ENCODE data around the gene IL1RL1. TPM values are rescaled to one million over a fixed set of nuclear protein-coding genes. Genes with fewer than 3 reads are reported as not detected.

The IL1RL1 gene
- total RNA-seq, 2 donors from 2014 or later: 22.2 to 32.8 TPM

GRCh38 chr2:102358496-102358895, 47.1 kb downstream of the IL1RL1 start:
- DNase-seq (ENCODE audit: low spot score) (no peak), ATAC-seq (ENCODE audit: insufficient number of reproducible peaks, low FRiP score, low read depth) (no peak)
- TF ChIP-seq CTCF (IDR thresholded peaks at IDR 0.05): no peak
- Histone ChIP-seq H3K9me3 (no peaks in the 10 kb centered on the region), H3K27ac (no peak overlapping the region), H3K4me1 (ENCODE audit: control insufficient read depth in 1 of 2, low read depth in 2 of 2) (peaks cover 0 to 5% of the 10 kb centered on the region in 2 donors), H3K4me3 (no peak overlapping the region), H3K27me3 (replicated peaks; ENCODE audit: insufficient read depth) (no peaks in the 10 kb centered on the region), H3K36me3 (no peaks in the 10 kb centered on the region)

GRCh38 chr2:102359527-102359926, 48.2 kb downstream of the IL1RL1 start:
- no peaks in the 10 kb centered on the region for H3K36me3 ChIP-seq
- no peak overlapping the region for H3K4me3 ChIP-seq
- H3K9me3 ChIP-seq: no peaks in the 10 kb centered on the region
- no peak overlapping the region for H3K27ac ChIP-seq
- ATAC-seq (ENCODE audit: insufficient number of reproducible peaks, low FRiP score, low read depth): no peak
- H3K27me3 ChIP-seq (replicated peaks; ENCODE audit: insufficient read depth): no peaks in the 10 kb centered on the region
- TF ChIP-seq CTCF (IDR thresholded peaks at IDR 0.05): no peak
- H3K4me1 ChIP-seq (ENCODE audit: control insufficient read depth in 1 of 2, low read depth in 2 of 2): peaks cover 0 to 5% of the 10 kb centered on the region in 2 donors
- no peak for DNase-seq (ENCODE audit: low spot score)

GRCh38 chr2:102361632-102362241, 50.4 kb downstream of the IL1RL1 start:
- Histone ChIP-seq H3K4me1 (ENCODE audit: control insufficient read depth in 1 of 2, low read depth in 2 of 2) (no peaks in the 10 kb centered on the region), H3K27me3 (replicated peaks; ENCODE audit: insufficient read depth) (no peaks in the 10 kb centered on the region), H3K27ac (no peak overlapping the region), H3K9me3 (peaks cover 5% of the 10 kb centered on the region), H3K4me3 (no peak overlapping the region), H3K36me3 (no peaks in the 10 kb centered on the region)
- TF ChIP-seq CTCF (IDR thresholded peaks at IDR 0.05): no peak
- no peak for ATAC-seq (ENCODE audit: insufficient number of reproducible peaks, low FRiP score, low read depth)
- DNase-seq (ENCODE audit: low spot score): no peak

GRCh38 chr2:102365763-102366162, 54.4 kb downstream of the IL1RL1 start:
- ATAC-seq (ENCODE audit: insufficient number of reproducible peaks, low FRiP score, low read depth): no peak
- Histone ChIP-seq H3K27me3 (replicated peaks; ENCODE audit: insufficient read depth) (no peaks in the 10 kb centered on the region), H3K4me1 (ENCODE audit: control insufficient read depth in 1 of 2, low read depth in 2 of 2) (no peaks in the 10 kb centered on the region), H3K9me3 (peaks cover 5% of the 10 kb centered on the region), H3K4me3 (no peak overlapping the region), H3K27ac (no peak overlapping the region), H3K36me3 (no peaks in the 10 kb centered on the region)
- TF ChIP-seq CTCF (IDR thresholded peaks at IDR 0.05): no peak
- DNase-seq (ENCODE audit: low spot score): no peak

- TF ChIP-seq CTCF (IDR thresholded peaks at IDR 0.05): no peak
- DNase-seq (ENCODE audit: low spot score): no peak
- no peaks in the 10 kb centered on the region for H3K36me3 ChIP-seq
- H3K4me1 ChIP-seq (ENCODE audit: control insufficient read depth in 1 of 2, low read depth in 2 of 2): no peaks in the 10 kb centered on the region
- H3K4me3 ChIP-seq: no peak overlapping the region
- peaks cover 5% of the 10 kb centered on the region for H3K9me3 ChIP-seq
- no peak overlapping the region for H3K27ac ChIP-seq
- H3K27me3 ChIP-seq (replicated peaks; ENCODE audit: insufficient read depth): no peaks in the 10 kb centered on the region
- ATAC-seq (ENCODE audit: insufficient number of reproducible peaks, low FRiP score, low read depth): no peak
These were observed 55.2 kb downstream of the IL1RL1 start for GRCh38 chr2:102366406-102367112.
